Testis (tissue), 2 donors: ENCODE data around the gene MLPH.

Experiments used
- POLR2A ChIP-seq: fragments of 450-650 bp; IDR thresholded peaks from one replicate; pipeline ENCODE4 v1.6.1; 2017; ENCODE audit warnings: antibody characterized with exemption, mild to moderate bottlenecking, moderate library complexity
- TF ChIP-seq, protein P1 (sequence below), 3 experiments: fragments of 450-650 bp in 2 of 3; fragments of 200-600 bp in 1 of 3; sonication (generic) in 1 of 3; IDR thresholded peaks; one replicate each; pipeline ENCODE4 v1.5.1; 2016 to 2019; ENCODE audit warnings: antibody characterized with exemption in 3 of 3, mild to moderate bottlenecking in 2 of 3, moderate library complexity in 1 of 3

DNA sequence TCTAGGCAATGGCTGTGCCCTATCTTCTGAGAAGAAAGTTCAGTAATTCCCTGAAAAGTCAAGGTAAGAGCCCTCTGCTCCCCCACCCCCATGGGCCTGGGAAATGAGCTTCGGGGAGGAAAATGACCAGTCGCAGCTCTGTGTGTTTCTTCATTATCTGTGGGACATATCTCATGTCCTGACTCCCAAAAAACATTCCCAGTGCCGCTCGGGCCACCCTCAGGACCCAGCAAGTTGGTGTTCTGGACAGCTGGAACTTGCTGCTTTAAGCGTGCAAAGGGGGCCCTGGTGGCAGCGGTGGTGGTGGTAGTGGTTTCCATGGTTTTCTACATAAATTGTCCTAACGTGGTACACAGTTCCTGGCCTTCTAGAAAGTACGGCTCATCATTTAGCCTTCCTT, 62.2 kb downstream of the MLPH start:
- TF ChIP-seq, protein P1, sequence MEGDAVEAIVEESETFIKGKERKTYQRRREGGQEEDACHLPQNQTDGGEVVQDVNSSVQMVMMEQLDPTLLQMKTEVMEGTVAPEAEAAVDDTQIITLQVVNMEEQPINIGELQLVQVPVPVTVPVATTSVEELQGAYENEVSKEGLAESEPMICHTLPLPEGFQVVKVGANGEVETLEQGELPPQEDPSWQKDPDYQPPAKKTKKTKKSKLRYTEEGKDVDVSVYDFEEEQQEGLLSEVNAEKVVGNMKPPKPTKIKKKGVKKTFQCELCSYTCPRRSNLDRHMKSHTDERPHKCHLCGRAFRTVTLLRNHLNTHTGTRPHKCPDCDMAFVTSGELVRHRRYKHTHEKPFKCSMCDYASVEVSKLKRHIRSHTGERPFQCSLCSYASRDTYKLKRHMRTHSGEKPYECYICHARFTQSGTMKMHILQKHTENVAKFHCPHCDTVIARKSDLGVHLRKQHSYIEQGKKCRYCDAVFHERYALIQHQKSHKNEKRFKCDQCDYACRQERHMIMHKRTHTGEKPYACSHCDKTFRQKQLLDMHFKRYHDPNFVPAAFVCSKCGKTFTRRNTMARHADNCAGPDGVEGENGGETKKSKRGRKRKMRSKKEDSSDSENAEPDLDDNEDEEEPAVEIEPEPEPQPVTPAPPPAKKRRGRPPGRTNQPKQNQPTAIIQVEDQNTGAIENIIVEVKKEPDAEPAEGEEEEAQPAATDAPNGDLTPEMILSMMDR (IDR thresholded peaks at IDR 0.05), result no peak
- TF ChIP-seq POLR2A, result no peak
